NCI-H82 treated with DMSO at 0.1 percent for 48 hours (cell line): ENCODE results near the gene UQCR10.
A peak's percentile ranks its signal among the peaks of the same experiment; 100 is the strongest.
"Not testable (repeated sequence)": the region's sequence is repeated elsewhere in the genome, so short reads cannot be mapped to it uniquely, and the experiment has no call there.

Experiments used
- DNase-seq: peaks from one replicate; lab custom pipeline; 2025; ENCODE audit not compliant: unreplicated experiment; lab: John Stamatoyannopoulos, UW

Gene UQCR10

GRCh38 chr22:29737251-29738117 lies 29.7 kb upstream of the UQCR10 start:
- DNase-seq, result no peak

- DNase-seq, result no peak
Observed at GRCh38 chr22:29738118-29738815, 28.9 kb upstream of the UQCR10 start.

- DNase-seq, result no peak
Observed at GRCh38 chr22:29739346-29739875, 27.8 kb upstream of the UQCR10 start.

- no peak for DNase-seq
Observed at GRCh38 chr22:29740216-29740615, 27.0 kb upstream of the UQCR10 start.

GRCh38 chr22:29741926-29742325 lies 25.2 kb upstream of the UQCR10 start:
- no peak for DNase-seq

GRCh38 chr22:29742326-29742725 lies 24.8 kb upstream of the UQCR10 start:
- DNase-seq, result no peak

- peak; percentile 36 for DNase-seq
Observed at GRCh38 chr22:29744902-29745301, 22.3 kb upstream of the UQCR10 start.

- DNase-seq, result no peak
Observed at GRCh38 chr22:29747832-29748231, 19.3 kb upstream of the UQCR10 start.

GRCh38 chr22:29748248-29748893 lies 18.8 kb upstream of the UQCR10 start:
- no peak for DNase-seq

GRCh38 chr22:29750029-29750428 lies 17.1 kb upstream of the UQCR10 start:
- DNase-seq, result no peak

- no peak for DNase-seq
Observed at GRCh38 chr22:29750559-29751538, 16.3 kb upstream of the UQCR10 start.

- DNase-seq, result no peak
Observed at GRCh38 chr22:29751669-29752068, 15.5 kb upstream of the UQCR10 start.

- DNase-seq, result no peak
Observed at GRCh38 chr22:29753808-29754657, 13.1 kb upstream of the UQCR10 start.

- DNase-seq, result not testable (repeated sequence)
Observed at GRCh38 chr22:29754658-29755395, 12.3 kb upstream of the UQCR10 start.

- DNase-seq, result no peak
Observed at GRCh38 chr22:29755889-29756288, 11.3 kb upstream of the UQCR10 start.

GRCh38 chr22:29756341-29756740 lies 10.8 kb upstream of the UQCR10 start:
- DNase-seq, result no peak

- no peak for DNase-seq
Observed at GRCh38 chr22:29757096-29757495, 10.1 kb upstream of the UQCR10 start.

- DNase-seq, result no peak
Observed at GRCh38 chr22:29758068-29758622, 9.0 kb upstream of the UQCR10 start.
